ENCODE results near the gene CACNG1. TPM values are rescaled to one million over a fixed set of nuclear protein-coding genes. Genes with fewer than 3 reads are reported as not detected.

Gene CACNG1
- polyA plus RNA-seq, 4 donors: 0.11 TPM; not detected in 3

GRCh38 chr17:67050471-67051154, 6.3 kb downstream of the CACNG1 start:
- DNase-seq (ENCODE audit: low read depth in 4 of 4, low spot score in 3 of 4): no peak

GRCh38 chr17:67051155-67051538, 6.8 kb downstream of the CACNG1 start:
- no peak for DNase-seq (ENCODE audit: low read depth in 4 of 4, low spot score in 3 of 4)

GRCh38 chr17:67051837-67052236, 7.5 kb downstream of the CACNG1 start:
- no peak for DNase-seq (ENCODE audit: low read depth in 4 of 4, low spot score in 3 of 4)

- no peak for DNase-seq (ENCODE audit: low read depth in 4 of 4, low spot score in 3 of 4)
Measured at GRCh38 chr17:67052720-67053437, 8.5 kb downstream of the CACNG1 start.

GRCh38 chr17:67053438-67054000, 9.2 kb downstream of the CACNG1 start:
- DNase-seq (ENCODE audit: low read depth in 4 of 4, low spot score in 3 of 4): no peak

- no peak for DNase-seq (ENCODE audit: low read depth in 4 of 4, low spot score in 3 of 4)
Measured at GRCh38 chr17:67054011-67054591, 9.7 kb downstream of the CACNG1 start.

GRCh38 chr17:67054608-67055007, 10.3 kb downstream of the CACNG1 start:
- DNase-seq (ENCODE audit: low read depth in 4 of 4, low spot score in 3 of 4): no peak

GRCh38 chr17:67055041-67055443, 10.7 kb downstream of the CACNG1 start:
- no peak for DNase-seq (ENCODE audit: low read depth in 4 of 4, low spot score in 3 of 4)

- DNase-seq (ENCODE audit: low read depth in 4 of 4, low spot score in 3 of 4): no peak
Measured at GRCh38 chr17:67055811-67056745, 11.7 kb downstream of the CACNG1 start.

- DNase-seq (ENCODE audit: low read depth in 4 of 4, low spot score in 3 of 4): no peak
Measured at GRCh38 chr17:67056746-67057490, 12.6 kb downstream of the CACNG1 start.

GRCh38 chr17:67058036-67058435, 13.7 kb downstream of the CACNG1 start:
- DNase-seq (ENCODE audit: low read depth in 4 of 4, low spot score in 3 of 4): no peak

- no peak for DNase-seq (ENCODE audit: low read depth in 4 of 4, low spot score in 3 of 4)
Measured at GRCh38 chr17:67059372-67059771, 15.0 kb downstream of the CACNG1 start.

- peak in 3 of 4 donors; percentile 3 to 24 (median 21) for DNase-seq (ENCODE audit: low read depth in 4 of 4, low spot score in 3 of 4)
Measured at GRCh38 chr17:67063141-67063540, 18.8 kb downstream of the CACNG1 start.

- no peak for DNase-seq (ENCODE audit: low read depth in 4 of 4, low spot score in 3 of 4)
Measured at GRCh38 chr17:67066717-67067116, 22.4 kb downstream of the CACNG1 start.

GRCh38 chr17:67067571-67068482, 23.5 kb downstream of the CACNG1 start:
- DNase-seq (ENCODE audit: low read depth in 4 of 4, low spot score in 3 of 4): peak in 2 of 4 donors; percentile 10 to 30

GRCh38 chr17:67068999-67069398, 24.6 kb downstream of the CACNG1 start:
- no peak for DNase-seq (ENCODE audit: low read depth in 4 of 4, low spot score in 3 of 4)

- no peak for DNase-seq (ENCODE audit: low read depth in 4 of 4, low spot score in 3 of 4)
Measured at GRCh38 chr17:67069603-67070136, 25.3 kb downstream of the CACNG1 start.

GRCh38 chr17:67071595-67071994, 27.2 kb downstream of the CACNG1 start:
- DNase-seq (ENCODE audit: low read depth in 4 of 4, low spot score in 3 of 4): no peak

All from left renal pelvis (tissue), 4 donors.